SK-N-SH (cell line): ENCODE results near the gene NUDT14. TPM values are rescaled to one million over a fixed set of nuclear protein-coding genes. Genes with fewer than 3 reads are reported as not detected.

Experiments
- CTCF ChIA-PET: fragments of 300-600, 350-600 bp; formaldehyde crosslinking; extraction: SDS; loops from one replicate; lab custom pipeline; 2021; lab: Yijun Ruan, JAX
- POLR2A ChIA-PET: fragments of 350-600 bp; sonication (Branson Sonifier 250); formaldehyde crosslinking; extraction: SDS; loops from one replicate; lab custom pipeline; 2020; ENCODE audit warnings: antibody characterized with exemption, inconsistent platforms; lab: Yijun Ruan, JAX
- DNase-seq: peaks from one replicate; pipeline ENCODE4 v3.0.0; 2012
- H2AFZ ChIP-seq: fragments of 200-600 bp; sonication (generic); 2 replicates; pipeline ENCODE4 v1.8.1; 2016; ENCODE audit warnings: antibody characterized with exemption, mild to moderate bottlenecking, low read depth
- H3F3A ChIP-seq: fragments of 200-600 bp; sonication (generic); replicated peaks from 2 replicates; pipeline ENCODE3; 2016; ENCODE audit warnings: antibody characterized with exemption, mild to moderate bottlenecking; ENCODE audit not compliant: insufficient read depth
- H3K27ac ChIP-seq, 2 experiments: fragments of 200-500 bp in 1 of 2; fragments of 200-600 bp in 1 of 2; sonication (Bioruptor generic) in 1 of 2; sonication (generic), shearing (Covaris generic) in 1 of 2; 2 replicates each; pipeline versions ENCODE4 v1.5.1 to v1.6.1; 2014 to 2016; ENCODE audit warnings: low read depth in 2 of 2, inconsistent platforms in 1 of 2, low read length in 1 of 2, mild to moderate bottlenecking in 1 of 2, mixed read lengths in 1 of 2
- H3K27me3 ChIP-seq: fragments of 200-600 bp; sonication (generic), shearing (Covaris generic); 2 replicates; pipeline ENCODE4 v1.6.1; 2016; ENCODE audit warnings: mixed run types; ENCODE audit not compliant: insufficient read depth
- H3K36me3 ChIP-seq, 2 experiments: fragments of 200-500 bp in 1 of 2; fragments of 200-600 bp in 1 of 2; sonication (Bioruptor generic) in 1 of 2; sonication (generic) in 1 of 2; replicated peaks in 1 of 2; 2 replicates each; pipeline versions ENCODE3 to v1.5.1; 2014 to 2016; ENCODE audit warnings: low read length in 1 of 2, mild to moderate bottlenecking in 1 of 2; ENCODE audit not compliant: insufficient read depth in 2 of 2, control insufficient read depth in 1 of 2
- H3K4me1 ChIP-seq, 2 experiments: fragments of 200-500 bp in 1 of 2; fragments of 200-600 bp in 1 of 2; sonication (Bioruptor generic) in 1 of 2; sonication (generic), shearing (Covaris generic) in 1 of 2; 2 replicates each; pipeline versions ENCODE4 v1.5.1 to v1.6.1; 2014 to 2016; ENCODE audit warnings: low read depth in 1 of 2, low read length in 1 of 2, mixed run types in 1 of 2; ENCODE audit not compliant: insufficient read depth in 2 of 2, control insufficient read depth in 1 of 2
- H3K4me2 ChIP-seq: fragments of 200-600 bp; sonication (generic), shearing (Covaris generic); 2 replicates; pipeline ENCODE4 v1.6.1; 2017; ENCODE audit warnings: mixed run types
- H3K4me3 ChIP-seq, 2 experiments: fragments of 200-500 bp in 1 of 2; fragments of 200-600 bp in 1 of 2; sonication (Bioruptor generic) in 1 of 2; sonication (generic), shearing (Covaris generic) in 1 of 2; 2 replicates each; pipeline versions ENCODE4 v1.5.1 to v1.8.1; 2014 to 2016; ENCODE audit warnings: low read depth in 2 of 2, inconsistent platforms in 1 of 2, low read length in 1 of 2, mild to moderate bottlenecking in 1 of 2, mixed read lengths in 1 of 2, moderate library complexity in 1 of 2
- H3K79me2 ChIP-seq: fragments of 200-600 bp; sonication (generic); 2 replicates; pipeline ENCODE4 v1.8.1; 2017; ENCODE audit warnings: mild to moderate bottlenecking; ENCODE audit not compliant: insufficient read depth
- H3K9ac ChIP-seq: fragments of 200-600 bp; sonication (generic); 2 replicates; pipeline ENCODE4 v1.6.1; 2017; ENCODE audit warnings: mixed run types
- H3K9me2 ChIP-seq: fragments of 200-600 bp; sonication (generic); 2 replicates; pipeline ENCODE4 v1.6.1; 2017; ENCODE audit warnings: mixed run types
- H3K9me3 ChIP-seq: fragments of 200-600 bp; sonication (generic); 2 replicates; pipeline ENCODE4 v1.6.1; 2017; ENCODE audit warnings: mixed run types, mild to moderate bottlenecking, moderate library complexity
- H4K20me1 ChIP-seq: fragments of 200-600 bp; sonication (generic); 2 replicates; pipeline ENCODE4 v1.6.1; 2017; ENCODE audit warnings: mild to moderate bottlenecking, mixed run types; ENCODE audit not compliant: insufficient read depth
- CHD2 ChIP-seq: fragments of 150-350 bp; IDR thresholded peaks from 2 replicates; pipeline ENCODE4 v1.6.1; 2018; ENCODE audit warnings: low read length; ENCODE audit not compliant: partially characterized antibody
- FOSL2 ChIP-seq: IDR thresholded peaks from 2 replicates; pipeline ENCODE4 v1.4.0; 2012; ENCODE audit warnings: low read depth, mild to moderate bottlenecking, moderate library complexity, borderline replicate concordance
- GATA2 ChIP-seq: sonication (generic); formaldehyde crosslinking; IDR thresholded peaks from 2 replicates; pipeline ENCODE4 v1.5.0; 2020; ENCODE audit warnings: mild to moderate bottlenecking, missing genetic modification reagents
- MEF2A ChIP-seq: IDR thresholded peaks from 2 replicates; pipeline ENCODE4 v1.4.0; 2012; ENCODE audit warnings: low read depth, borderline replicate concordance
- MXI1 ChIP-seq: IDR thresholded peaks from 2 replicates; pipeline ENCODE4 v1.6.1; 2012; ENCODE audit warnings: mild to moderate bottlenecking, low read depth, low read length, improper control_type of control experiment
- NFIC ChIP-seq: IDR thresholded peaks from 2 replicates; pipeline ENCODE4 v1.4.0; 2012; ENCODE audit warnings: borderline replicate concordance
- POLR2AphosphoS5 ChIP-seq: IDR thresholded peaks from 2 replicates; pipeline ENCODE4 v1.6.1; 2012; ENCODE audit warnings: low read depth, low read length
- RAD21 ChIP-seq: IDR thresholded peaks from 2 replicates; pipeline ENCODE4 v1.6.1; 2012; ENCODE audit warnings: mild to moderate bottlenecking, low read length
- RCOR1 ChIP-seq: fragments of 150-350 bp; IDR thresholded peaks from 2 replicates; pipeline ENCODE4 v1.6.1; 2017; ENCODE audit warnings: antibody characterized with exemption, low read length
- RFX5 ChIP-seq: IDR thresholded peaks from 2 replicates; pipeline ENCODE4 v1.6.1; 2012; ENCODE audit warnings: mild to moderate bottlenecking, improper control_type of control experiment, low read length
- RXRA ChIP-seq: IDR thresholded peaks from 2 replicates; pipeline ENCODE4 v1.4.0; 2012; ENCODE audit warnings: low read depth, mild to moderate bottlenecking, borderline replicate concordance
- YY1 ChIP-seq: IDR thresholded peaks from 2 replicates; pipeline ENCODE4 v1.4.0; 2012; ENCODE audit warnings: low read depth, mild to moderate bottlenecking
- WGBS: methylation state at CpG from one replicate; pipeline ENCODE4 v1.1.6; 2017; ENCODE audit warnings: low lambda C conversion rate; 5-methylcytosine and 5-hydroxymethylcytosine counted together
- polyA plus RNA-seq, 3 experiments: library from polyadenylated mRNA; depleted of rRNA; stranded (reverse); fragments of >200 nt; gene quantifications; 2 replicates each; pipeline ENCODE4 v1.2.3, GENCODE V29; 2012
- TF ChIP-seq, protein P1 (sequence below): fragments of 150-350 bp; IDR thresholded peaks from 2 replicates; pipeline ENCODE4 v1.6.1; 2017; ENCODE audit warnings: antibody characterized with exemption, low read length, low read depth, borderline replicate concordance
- TF ChIP-seq, protein P2 (sequence below): IDR thresholded peaks from 2 replicates; pipeline ENCODE4 v1.4.0; 2012; ENCODE audit warnings: low read depth, borderline replicate concordance
- TF ChIP-seq, protein P3 (sequence below): IDR thresholded peaks from 2 replicates; pipeline ENCODE4; 2012
- TF ChIP-seq, protein P4 (sequence below): IDR thresholded peaks from 2 replicates; pipeline ENCODE4 v1.4.0; 2012; ENCODE audit warnings: low read depth

Gene NUDT14
- polyA plus RNA-seq, 1 of the 3 experiments (the other 2 are of a cell fraction): 18.4 TPM

DNA sequence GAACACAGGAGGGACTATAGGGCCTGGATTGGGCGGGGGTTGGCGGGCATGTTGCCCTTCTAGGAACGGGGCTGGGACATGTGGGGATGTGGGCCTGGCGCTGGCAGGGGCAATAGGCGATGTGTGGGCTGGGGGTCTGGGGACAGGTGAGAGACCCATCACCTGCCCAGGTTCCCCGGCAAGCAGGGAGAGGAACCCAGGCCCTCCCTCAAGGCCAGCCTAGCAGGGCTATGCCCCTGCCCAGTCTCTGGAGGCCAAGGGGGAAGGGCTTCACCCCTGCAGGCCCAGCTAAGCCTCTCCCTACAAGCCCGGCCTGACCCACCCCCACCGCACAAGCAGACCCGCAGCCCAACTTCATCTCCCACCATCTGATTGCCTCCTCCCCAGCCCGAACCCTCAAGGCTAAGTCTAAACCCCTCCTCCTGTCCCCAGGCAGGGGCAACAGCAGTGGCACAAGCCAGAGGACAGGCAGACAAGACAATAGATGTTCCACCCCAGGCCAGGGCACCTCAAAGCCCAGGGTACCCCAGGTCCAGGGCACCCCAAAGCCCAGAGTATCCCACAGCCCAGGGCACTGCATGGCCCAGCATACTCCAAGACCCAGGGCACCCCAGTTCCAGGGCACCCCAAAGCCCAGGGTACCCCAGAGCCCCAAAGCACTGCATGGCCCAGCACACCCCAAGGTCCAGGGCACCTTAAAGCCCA lies 19.0 kb downstream of the NUDT14 start:
- POLR2A ChIA-PET: no interaction called here
- no peak for DNase-seq
- H3K4me2 ChIP-seq: no peak overlapping the region
- H3K79me2 ChIP-seq: no peaks in the 10 kb centered on the region
- no peak overlapping the region for H2AFZ ChIP-seq
- H3F3A ChIP-seq: no peaks in the 10 kb centered on the region
- H3K36me3 ChIP-seq: no peaks in the 10 kb centered on the region
- no peak overlapping the region for H3K9ac ChIP-seq
- H3K9me3 ChIP-seq: no peaks in the 10 kb centered on the region
- CTCF ChIA-PET: no interaction called here
- H3K4me3 ChIP-seq: no peak overlapping the region
- peaks cover 0 to 1% of the 10 kb centered on the region in 2 experiments; a peak in 1 of 4 replicates for H3K4me1 ChIP-seq
- H3K27ac ChIP-seq: no peak overlapping the region
- 81% methylated on average over 4 of the region's 10 CpGs for WGBS
- H3K9me2 ChIP-seq: no peaks in the 10 kb centered on the region
- TF ChIP-seq CHD2 (no peak), MEF2A (no peak), RAD21 (no peak), RCOR1 (no peak), FOSL2 (no peak), YY1 (no peak), NFIC (no peak), MXI1 (no peak), GATA2 (no peak)
- TF ChIP-seq, protein P1, sequence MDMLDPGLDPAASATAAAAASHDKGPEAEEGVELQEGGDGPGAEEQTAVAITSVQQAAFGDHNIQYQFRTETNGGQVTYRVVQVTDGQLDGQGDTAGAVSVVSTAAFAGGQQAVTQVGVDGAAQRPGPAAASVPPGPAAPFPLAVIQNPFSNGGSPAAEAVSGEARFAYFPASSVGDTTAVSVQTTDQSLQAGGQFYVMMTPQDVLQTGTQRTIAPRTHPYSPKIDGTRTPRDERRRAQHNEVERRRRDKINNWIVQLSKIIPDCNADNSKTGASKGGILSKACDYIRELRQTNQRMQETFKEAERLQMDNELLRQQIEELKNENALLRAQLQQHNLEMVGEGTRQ: no peak
- TF ChIP-seq, protein P2, sequence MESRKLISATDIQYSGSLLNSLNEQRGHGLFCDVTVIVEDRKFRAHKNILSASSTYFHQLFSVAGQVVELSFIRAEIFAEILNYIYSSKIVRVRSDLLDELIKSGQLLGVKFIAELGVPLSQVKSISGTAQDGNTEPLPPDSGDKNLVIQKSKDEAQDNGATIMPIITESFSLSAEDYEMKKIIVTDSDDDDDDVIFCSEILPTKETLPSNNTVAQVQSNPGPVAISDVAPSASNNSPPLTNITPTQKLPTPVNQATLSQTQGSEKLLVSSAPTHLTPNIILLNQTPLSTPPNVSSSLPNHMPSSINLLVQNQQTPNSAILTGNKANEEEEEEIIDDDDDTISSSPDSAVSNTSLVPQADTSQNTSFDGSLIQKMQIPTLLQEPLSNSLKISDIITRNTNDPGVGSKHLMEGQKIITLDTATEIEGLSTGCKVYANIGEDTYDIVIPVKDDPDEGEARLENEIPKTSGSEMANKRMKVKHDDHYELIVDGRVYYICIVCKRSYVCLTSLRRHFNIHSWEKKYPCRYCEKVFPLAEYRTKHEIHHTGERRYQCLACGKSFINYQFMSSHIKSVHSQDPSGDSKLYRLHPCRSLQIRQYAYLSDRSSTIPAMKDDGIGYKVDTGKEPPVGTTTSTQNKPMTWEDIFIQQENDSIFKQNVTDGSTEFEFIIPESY: no peak
- TF ChIP-seq, protein P3, sequence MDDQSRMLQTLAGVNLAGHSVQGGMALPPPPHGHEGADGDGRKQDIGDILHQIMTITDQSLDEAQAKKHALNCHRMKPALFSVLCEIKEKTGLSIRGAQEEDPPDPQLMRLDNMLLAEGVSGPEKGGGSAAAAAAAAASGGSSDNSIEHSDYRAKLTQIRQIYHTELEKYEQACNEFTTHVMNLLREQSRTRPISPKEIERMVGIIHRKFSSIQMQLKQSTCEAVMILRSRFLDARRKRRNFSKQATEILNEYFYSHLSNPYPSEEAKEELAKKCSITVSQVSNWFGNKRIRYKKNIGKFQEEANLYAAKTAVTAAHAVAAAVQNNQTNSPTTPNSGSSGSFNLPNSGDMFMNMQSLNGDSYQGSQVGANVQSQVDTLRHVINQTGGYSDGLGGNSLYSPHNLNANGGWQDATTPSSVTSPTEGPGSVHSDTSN: no peak
- H4K20me1 ChIP-seq: 0 out of 2 replicates have a peak, but pooled peaks cover 3% of the 10 kb centered on the region
- no peaks in the 10 kb centered on the region for H3K27me3 ChIP-seq

DNA sequence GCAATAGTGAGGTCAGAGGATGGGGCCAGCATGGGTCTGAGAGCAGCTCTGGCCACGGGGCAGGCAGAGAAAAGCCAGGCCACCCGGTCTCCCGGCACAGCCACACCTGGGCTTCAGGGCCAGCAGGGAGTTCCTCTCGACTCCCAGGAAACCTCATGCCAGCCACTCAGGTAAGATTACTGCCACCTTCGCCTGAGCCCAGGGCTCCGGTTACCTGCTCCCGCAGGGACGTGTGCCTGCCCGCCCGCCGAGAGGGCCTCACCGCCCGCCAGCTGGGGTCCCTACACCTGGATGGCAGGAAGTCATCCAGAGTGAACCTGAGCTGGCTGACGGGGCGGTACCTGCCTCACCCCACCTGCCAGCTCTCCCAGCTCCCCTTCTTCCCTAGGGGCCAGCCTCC lies 19.8 kb downstream of the NUDT14 start:
- Histone ChIP-seq H3K4me3 (no peak overlapping the region), H3K9me3 (no peaks in the 10 kb centered on the region), H3K9me2 (no peaks in the 10 kb centered on the region), H3K9ac (no peak overlapping the region), H3K36me3 (no peaks in the 10 kb centered on the region), H3K27ac (no peak overlapping the region), H3K27me3 (no peaks in the 10 kb centered on the region), H3K79me2 (no peaks in the 10 kb centered on the region), H4K20me1 (no peaks in the 10 kb centered on the region), H2AFZ (no peak overlapping the region), H3K4me1 (no peaks in the 10 kb centered on the region; a peak in 1 of 4 replicates), H3F3A (no peaks in the 10 kb centered on the region), H3K4me2 (no peak overlapping the region)
- no peak for DNase-seq
- 75% methylated on average over 8 of the region's 15 CpGs for WGBS
- ChIA-PET CTCF (no interaction called here), POLR2A (no interaction called here)
- no peak for TF ChIP-seq CHD2
- no peak for TF ChIP-seq RXRA
- TF ChIP-seq, protein P2: no peak
- TF ChIP-seq RFX5: no peak
- TF ChIP-seq, protein P4, sequence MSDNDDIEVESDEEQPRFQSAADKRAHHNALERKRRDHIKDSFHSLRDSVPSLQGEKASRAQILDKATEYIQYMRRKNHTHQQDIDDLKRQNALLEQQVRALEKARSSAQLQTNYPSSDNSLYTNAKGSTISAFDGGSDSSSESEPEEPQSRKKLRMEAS: no peak
- no peak for TF ChIP-seq YY1
- no peak for TF ChIP-seq RCOR1
- no peak for TF ChIP-seq POLR2AphosphoS5
